DMS53 (cell line): Measurements from ENCODE around the gene POU2F2.
"Not testable (repeated sequence)": the region's sequence is repeated elsewhere in the genome, so short reads cannot be mapped to it uniquely, and the experiment has no call there.

Experiments used
- DNase-seq: peaks from one replicate; lab custom pipeline; 2025; lab: John Stamatoyannopoulos, UW

The POU2F2 gene

DNA sequence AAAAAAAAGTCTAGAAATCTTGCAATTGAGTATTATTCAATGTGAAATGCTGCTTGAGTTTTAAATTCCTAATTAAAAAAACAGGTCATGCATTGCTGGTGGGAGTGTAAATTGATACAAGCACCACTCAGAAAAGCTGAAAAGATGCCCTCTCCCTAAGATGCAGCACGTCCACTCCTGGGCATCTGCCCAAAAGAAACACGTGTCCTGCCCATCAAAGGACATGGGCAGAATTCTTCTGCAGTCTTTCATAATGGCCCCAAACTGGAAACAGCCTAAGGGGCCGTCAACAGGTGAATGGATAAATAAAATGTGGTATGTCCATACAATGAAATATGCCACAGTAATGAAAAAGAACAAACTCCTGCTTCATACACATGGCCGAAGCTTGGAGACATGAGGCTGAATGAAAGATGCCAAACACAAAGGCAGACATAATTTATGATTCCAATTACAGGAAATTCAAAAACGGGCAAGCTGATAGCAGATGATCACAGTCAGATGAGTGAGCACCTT is 7.8 kb downstream of the POU2F2 start:
- no peak for DNase-seq

- no peak for DNase-seq
Observed at GRCh38 chr19:42123765-42124164, 8.5 kb downstream of the POU2F2 start.

DNA sequence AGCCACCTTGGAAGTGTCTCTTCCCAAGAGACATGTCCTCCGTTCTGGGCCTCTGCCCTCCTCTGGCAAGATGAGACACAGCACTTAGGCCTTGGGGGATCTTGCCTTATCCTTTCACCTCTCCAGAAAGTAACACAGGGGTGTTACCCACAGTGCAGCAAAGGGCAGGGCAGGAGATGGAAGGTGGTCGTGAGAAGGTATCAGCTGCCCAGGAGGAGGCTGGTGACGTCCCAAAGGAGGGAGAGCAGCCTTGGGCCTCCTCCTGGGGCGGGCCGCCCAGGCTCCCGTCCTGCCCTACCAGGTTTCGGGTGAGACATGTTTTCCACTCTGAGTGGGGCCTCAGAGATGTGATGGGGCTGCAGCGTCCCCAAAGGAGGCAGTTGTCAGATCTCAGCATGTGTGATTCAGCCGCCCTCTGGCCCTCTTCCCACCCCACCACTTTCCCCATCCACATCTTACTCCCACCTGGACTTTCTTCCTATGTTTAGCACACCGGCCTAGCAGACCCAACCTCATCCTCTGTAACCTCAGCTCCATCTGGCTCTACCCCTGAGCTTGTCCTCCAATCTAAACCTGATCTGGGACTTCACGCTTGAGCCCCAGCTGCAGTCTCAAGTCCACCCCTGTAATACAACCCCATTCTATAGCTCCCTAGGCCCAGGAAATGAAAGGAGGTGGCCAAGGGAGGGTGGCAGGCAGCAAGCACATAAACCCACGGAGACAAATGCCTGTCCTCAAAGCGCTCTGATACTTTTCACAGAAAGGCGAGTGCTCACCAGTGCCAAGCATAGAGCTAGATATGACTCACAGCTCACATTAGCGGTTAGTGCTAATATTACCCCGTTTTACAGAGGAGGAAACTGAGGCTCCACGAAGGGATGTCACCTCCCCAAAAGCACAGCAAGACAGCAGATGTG is 9.3 kb downstream of the POU2F2 start:
- no peak for DNase-seq

GRCh38 chr19:42121656-42122069 is 10.6 kb downstream of the POU2F2 start:
- no peak for DNase-seq

DNA sequence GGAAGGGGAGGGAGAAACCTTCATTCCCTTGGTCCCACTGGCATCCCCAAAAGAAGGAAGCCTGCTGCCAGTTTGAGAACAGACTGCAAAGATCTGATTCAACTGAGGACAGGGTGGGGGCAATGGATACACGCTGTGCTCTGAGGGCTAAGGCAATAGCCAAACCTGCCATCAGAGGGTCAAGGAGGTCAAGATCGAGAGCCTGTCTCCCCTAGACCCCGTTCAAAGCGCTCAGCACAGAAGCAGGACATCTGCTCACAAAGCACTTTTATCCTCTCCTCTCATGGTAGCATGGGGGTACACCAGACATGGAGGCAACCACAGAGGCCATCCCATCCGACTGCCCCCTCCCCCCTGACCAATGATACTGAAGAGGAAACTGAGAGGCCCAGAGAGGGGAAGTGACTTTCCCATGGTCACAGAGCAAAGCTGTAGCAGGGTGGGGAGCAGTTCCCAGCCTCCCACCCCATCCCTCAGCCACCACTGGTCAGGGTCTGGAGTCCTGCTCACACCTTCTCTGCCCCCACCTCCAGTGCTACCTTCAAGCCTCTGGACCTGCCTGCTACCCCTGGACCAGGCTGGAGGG is 11.1 kb downstream of the POU2F2 start:
- no peak for DNase-seq

DNA sequence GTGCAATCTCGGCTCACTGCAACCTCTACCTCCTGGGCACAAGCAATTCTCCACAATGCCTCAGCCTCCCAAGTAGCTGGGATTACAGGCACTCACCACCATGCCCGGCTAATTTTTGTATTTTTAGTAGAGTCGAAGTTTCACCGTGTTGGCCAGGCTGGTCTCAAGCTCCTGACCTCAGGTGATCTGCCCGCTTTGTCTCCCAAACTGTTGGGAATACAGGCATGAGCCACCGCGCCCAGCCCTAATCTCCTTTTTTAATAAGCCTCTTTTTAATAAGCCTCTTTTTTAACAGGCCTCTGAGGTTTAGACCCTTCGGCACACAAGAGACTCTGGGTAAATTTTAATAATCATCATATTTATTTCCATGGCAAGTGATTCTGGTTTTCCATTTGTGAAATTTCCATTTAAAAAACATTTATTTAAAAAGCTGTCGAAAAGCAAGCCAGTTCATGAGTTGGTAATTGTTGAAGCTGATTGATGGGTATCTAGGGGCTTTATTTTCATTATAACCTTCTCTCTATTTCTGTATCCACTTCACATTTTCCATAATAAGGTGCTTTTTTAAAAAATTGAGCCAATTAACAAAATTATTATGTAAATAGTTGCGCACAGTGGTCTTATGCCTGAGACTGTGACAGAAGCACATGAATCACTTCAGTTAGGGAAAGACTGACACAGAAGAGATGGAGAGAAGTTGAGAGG is 11.8 kb downstream of the POU2F2 start:
- no peak for DNase-seq

DNA sequence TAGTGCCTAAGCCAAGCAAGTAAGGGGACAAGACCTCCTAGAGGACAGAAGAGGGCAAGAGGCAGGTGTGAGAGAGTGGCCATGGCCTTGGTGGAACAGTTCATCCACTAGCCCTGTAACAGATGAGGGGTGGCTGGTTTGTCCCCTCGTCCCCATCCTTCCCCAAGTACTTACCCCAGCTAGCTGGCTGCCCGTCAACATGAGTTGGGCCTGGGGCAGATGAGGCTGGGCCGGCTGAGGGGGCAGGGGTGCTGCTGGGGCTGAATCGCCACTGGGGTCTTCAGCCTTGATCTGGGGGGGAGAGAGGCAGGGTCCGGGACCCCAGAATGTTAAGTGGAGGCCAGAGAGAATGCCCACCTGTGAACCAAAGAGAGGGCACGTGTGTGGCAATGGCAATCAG is 15.2 kb downstream of the POU2F2 start:
- no peak for DNase-seq

GRCh38 chr19:42116308-42117075 is 15.8 kb downstream of the POU2F2 start:
- DNase-seq, result no peak

DNA sequence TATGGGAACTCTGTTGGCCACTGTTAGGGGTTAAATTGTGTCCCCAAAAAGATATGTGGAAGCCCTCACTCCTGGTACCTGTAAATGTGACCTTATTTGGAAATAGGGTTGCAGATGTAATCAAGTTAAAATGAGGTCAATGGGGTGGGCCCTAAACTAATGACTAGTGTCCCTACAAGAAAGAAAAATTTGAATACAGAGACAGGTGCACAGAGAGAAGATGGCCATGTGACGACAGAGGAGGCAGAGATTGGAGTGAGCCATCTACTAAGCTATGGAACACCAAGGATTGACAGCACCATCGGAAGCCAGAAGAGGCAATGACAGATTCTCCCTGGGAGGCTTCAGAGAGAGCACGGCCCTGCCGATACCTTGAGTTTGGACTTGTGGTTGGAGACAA is 16.5 kb downstream of the POU2F2 start:
- no peak for DNase-seq

GRCh38 chr19:42115219-42115618 is 17.0 kb downstream of the POU2F2 start:
- peak; percentile 34 for DNase-seq

DNA sequence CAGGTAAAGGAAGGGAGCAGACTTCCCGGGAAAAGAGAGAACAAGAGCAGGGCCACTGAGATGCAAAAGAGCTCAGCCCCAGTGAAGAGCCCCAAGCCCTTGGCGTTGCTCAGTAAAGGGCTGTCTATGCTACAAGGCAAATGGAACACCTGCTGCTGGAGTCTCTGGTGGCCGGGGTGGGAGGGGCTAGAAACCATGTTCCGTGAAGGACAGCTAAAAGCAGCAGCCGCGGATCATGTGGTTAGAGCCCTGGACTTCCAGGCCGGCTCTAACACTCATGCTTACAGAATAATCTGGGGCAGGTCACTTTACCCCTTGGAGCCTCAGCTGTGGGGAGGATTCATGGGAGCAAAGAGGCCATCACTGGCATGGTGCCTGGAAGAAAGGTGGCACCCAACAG is 17.8 kb downstream of the POU2F2 start:
- peak; percentile 96 for DNase-seq

GRCh38 chr19:42113641-42114348 is 18.5 kb downstream of the POU2F2 start:
- peak; percentile 84 for DNase-seq

- DNase-seq, result no peak
Observed at GRCh38 chr19:42111811-42112210, 20.4 kb downstream of the POU2F2 start.

DNA sequence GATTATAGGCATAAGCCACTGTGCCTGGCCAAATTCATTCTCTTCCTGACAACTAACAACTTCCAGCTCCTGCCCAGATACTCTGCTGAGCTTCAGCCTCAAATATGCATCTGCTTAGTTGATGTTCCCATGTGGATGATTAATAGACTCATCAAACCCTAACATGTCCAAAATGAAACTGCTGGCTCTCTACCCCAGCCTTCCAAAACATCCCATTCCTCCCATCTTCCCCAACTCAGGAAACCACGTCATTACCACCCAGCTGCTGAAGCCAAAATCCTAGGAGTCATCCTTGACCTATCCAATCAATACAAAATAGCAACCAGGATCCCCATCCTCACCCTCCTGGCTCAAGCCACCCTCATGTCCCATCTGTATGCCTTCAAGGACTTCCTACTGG is 20.9 kb downstream of the POU2F2 start:
- DNase-seq, result no peak

GRCh38 chr19:42110658-42111057 is 21.6 kb downstream of the POU2F2 start:
- DNase-seq, result no peak

DNA sequence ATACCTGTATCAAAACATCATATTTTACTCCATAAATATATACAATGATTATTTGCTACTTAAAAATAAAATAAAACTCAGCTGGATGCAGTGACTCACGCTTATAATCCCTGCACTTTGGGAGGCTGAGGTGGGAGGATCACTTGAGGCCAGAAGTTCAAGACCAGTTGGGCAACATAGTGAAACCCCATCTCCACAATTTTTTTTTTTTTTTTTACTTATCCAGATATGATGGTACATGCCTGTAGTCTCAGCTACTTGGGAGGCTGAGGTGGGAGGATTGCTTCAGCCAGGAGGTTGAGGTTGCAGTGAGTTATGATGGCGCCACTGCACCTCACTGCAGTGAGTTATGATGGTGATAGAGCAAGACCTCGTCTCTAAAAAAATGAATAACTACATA is 22.4 kb downstream of the POU2F2 start:
- no peak for DNase-seq

DNA sequence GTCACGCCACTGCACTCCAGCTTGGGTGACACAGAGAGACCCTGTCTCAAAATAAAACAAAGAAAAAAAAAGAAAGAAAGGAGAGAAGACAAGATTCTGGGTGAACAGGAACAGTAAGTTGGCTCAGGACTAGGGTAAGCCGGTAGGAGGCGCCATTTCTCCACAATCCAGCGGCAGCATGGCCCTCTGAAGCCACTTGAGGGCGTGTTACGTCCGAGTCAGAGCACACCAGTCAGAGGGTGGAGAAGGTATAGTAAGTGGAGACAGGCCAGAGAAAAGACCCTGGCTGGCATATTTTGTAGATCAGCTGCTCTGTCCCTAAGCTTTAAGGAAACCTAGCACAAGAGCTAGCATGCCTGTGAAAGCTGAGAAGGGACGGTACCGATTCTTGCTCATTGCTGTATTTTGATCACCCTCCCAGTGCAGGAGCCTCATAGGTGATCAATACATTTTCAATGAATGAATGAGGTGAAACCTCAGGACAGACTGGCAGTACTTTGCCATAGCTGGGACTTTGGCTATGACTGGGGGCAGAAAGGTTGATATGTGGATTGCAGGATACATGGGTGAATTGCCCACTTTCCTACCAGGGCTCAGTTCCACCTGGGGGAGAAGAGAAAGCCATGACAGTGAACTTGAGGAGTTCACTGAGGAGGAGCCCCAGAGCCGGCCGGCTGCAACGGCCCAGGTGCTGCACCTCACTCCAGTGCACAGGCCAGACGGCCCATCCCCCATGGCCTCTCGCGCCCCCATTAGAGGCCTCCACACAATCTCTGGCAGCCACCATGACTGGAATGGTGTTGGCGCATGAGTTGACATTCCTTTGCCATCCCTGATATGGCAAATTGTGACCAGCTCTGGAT is 23.5 kb downstream of the POU2F2 start:
- peak; percentile 94 for DNase-seq

GRCh38 chr19:42105368-42105767 is 26.9 kb downstream of the POU2F2 start:
- no peak for DNase-seq

DNA sequence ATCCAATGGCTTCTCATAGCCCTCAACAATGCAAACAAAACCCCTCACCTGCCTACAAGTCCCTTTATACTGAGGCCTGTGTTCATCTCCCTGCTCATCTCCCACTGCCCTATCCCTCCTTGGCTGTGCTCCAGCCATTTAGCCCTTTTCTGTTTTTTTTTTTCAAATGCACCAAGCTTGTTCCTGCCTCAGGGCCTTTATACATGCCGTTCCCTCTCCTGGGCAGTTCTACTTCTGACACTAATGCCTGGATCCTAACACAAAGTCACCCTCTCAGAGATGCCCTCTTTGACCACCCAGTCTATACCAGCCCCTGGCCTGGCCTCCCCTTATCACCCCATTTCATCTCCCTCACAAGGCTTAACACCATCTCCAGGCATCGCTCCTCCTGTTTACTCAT is 29.4 kb downstream of the POU2F2 start:
- DNase-seq, result no peak

- DNase-seq, result not testable (repeated sequence)
Observed at GRCh38 chr19:42100241-42100640, 32.0 kb downstream of the POU2F2 start.
